CD4-positive, alpha-beta memory T cell (primary cell): Measurements from ENCODE around the gene MAD2L1. TPM values are rescaled to one million over a fixed set of nuclear protein-coding genes. Genes with fewer than 3 reads are reported as not detected.

Experiments used
- CTCF ChIA-PET: fragments of 350-600 bp; sonication (Branson Sonifier 250); formaldehyde crosslinking; loops from one replicate; lab custom pipeline; 2021; ENCODE audit warnings: inconsistent platforms; ENCODE audit not compliant: partially characterized antibody; lab: Charles Lee
- POLR2A ChIA-PET: fragments of 350-600 bp; sonication (Branson Sonifier 250); formaldehyde crosslinking; loops from one replicate; lab custom pipeline; 2021; ENCODE audit not compliant: partially characterized antibody; lab: Charles Lee
- DNase-seq, 5 donors: peaks; one replicate each; pipeline versions ENCODE4 v3.0.0 to v3.0.0-alpha.2; 2020 to 2022; ENCODE audit warnings: mixed read lengths in 1 of 5
- H3K27ac ChIP-seq: one replicate; pipeline ENCODE4 v1.7.0; 2013; ENCODE audit warnings: low read depth, low read length
- H3K27me3 ChIP-seq: 2 replicates; pipeline ENCODE4 v1.7.0; 2013; ENCODE audit warnings: mild to moderate bottlenecking, low read length, moderate library complexity; ENCODE audit not compliant: insufficient read depth
- H3K36me3 ChIP-seq: 2 replicates; pipeline ENCODE4 v1.7.0; 2013; ENCODE audit warnings: mild to moderate bottlenecking, low read length, moderate library complexity; ENCODE audit not compliant: insufficient read depth
- H3K4me1 ChIP-seq: 2 replicates; pipeline ENCODE4 v1.7.0; 2013; ENCODE audit warnings: mild to moderate bottlenecking, low read length, moderate library complexity; ENCODE audit not compliant: insufficient read depth
- H3K4me3 ChIP-seq, 2 donors: one replicate each; pipeline ENCODE4 v1.7.0; 2013; ENCODE audit warnings: low read length in 2 of 2, mild to moderate bottlenecking in 1 of 2
- H3K9me3 ChIP-seq, 2 donors: one replicate each; pipeline ENCODE4 v1.7.0; 2013; ENCODE audit warnings: low read length in 2 of 2, control low read depth in 1 of 2; ENCODE audit not compliant: control insufficient read depth in 1 of 2
- H3K27ac Mint-ChIP-seq, 7 donors: one replicate each; pipeline ENCODE4 v1.8.0; 2020 to 2021; ENCODE audit warnings: mixed read lengths in 7 of 7, mild to moderate bottlenecking in 6 of 7, inconsistent platforms in 3 of 7, moderate library complexity in 3 of 7
- H3K27me3 Mint-ChIP-seq, 2 donors: one replicate each; pipeline ENCODE4 v1.8.0; 2020 to 2021; ENCODE audit warnings: mixed read lengths in 2 of 2
- H3K36me3 Mint-ChIP-seq, 2 donors: one replicate each; pipeline ENCODE4 v1.8.0; 2020 to 2021; ENCODE audit warnings: mixed read lengths in 2 of 2, inconsistent platforms in 1 of 2, mild to moderate bottlenecking in 1 of 2
- H3K4me1 Mint-ChIP-seq, 4 donors: one replicate each; pipeline ENCODE4 v1.8.0; 2020 to 2021; ENCODE audit warnings: mixed read lengths in 4 of 4, mild to moderate bottlenecking in 1 of 4
- H3K4me3 Mint-ChIP-seq, 8 donors: one replicate each; pipeline ENCODE4 v1.8.0; 2020 to 2021; ENCODE audit warnings: mixed read lengths in 8 of 8, mild to moderate bottlenecking in 7 of 8, moderate library complexity in 6 of 8, inconsistent platforms in 3 of 8
- H3K9me3 Mint-ChIP-seq, 8 donors: one replicate each; pipeline ENCODE4 v1.8.0; 2020 to 2021; ENCODE audit warnings: mixed read lengths in 8 of 8, mild to moderate bottlenecking in 5 of 8, inconsistent platforms in 3 of 8, moderate library complexity in 1 of 8
- intact Hi-C: fragments of 100-400 bp; cut with micrococcal nuclease; formaldehyde crosslinking; loops from one replicate; pipeline ENCODE4 v1.15.1; 2023
- polyA plus RNA-seq, 2 donors: library from polyadenylated mRNA; unstranded; fragments of 300-500 nt; fragmentation: Illumina TruSeq; gene quantifications; one replicate each; pipeline ENCODE4 v1.2.3, GENCODE V29; 2021
- total RNA-seq, 2 experiments: library from RNA; stranded (reverse); gene quantifications; one replicate each; pipeline ENCODE4 v1.2.3, GENCODE V29; 2021

MAD2L1 gene
- total and polyA plus RNA-seq, 4 experiments from 2014 or later, result 8.0 to 24.3 (median 11.9) TPM

- H3K4me3 Mint-ChIP-seq, result no peak overlapping the region
- intact Hi-C loops, result no loop called here
Observed at GRCh38 chr4:120018786-120019185, 47.9 kb downstream of the MAD2L1 start.

DNA sequence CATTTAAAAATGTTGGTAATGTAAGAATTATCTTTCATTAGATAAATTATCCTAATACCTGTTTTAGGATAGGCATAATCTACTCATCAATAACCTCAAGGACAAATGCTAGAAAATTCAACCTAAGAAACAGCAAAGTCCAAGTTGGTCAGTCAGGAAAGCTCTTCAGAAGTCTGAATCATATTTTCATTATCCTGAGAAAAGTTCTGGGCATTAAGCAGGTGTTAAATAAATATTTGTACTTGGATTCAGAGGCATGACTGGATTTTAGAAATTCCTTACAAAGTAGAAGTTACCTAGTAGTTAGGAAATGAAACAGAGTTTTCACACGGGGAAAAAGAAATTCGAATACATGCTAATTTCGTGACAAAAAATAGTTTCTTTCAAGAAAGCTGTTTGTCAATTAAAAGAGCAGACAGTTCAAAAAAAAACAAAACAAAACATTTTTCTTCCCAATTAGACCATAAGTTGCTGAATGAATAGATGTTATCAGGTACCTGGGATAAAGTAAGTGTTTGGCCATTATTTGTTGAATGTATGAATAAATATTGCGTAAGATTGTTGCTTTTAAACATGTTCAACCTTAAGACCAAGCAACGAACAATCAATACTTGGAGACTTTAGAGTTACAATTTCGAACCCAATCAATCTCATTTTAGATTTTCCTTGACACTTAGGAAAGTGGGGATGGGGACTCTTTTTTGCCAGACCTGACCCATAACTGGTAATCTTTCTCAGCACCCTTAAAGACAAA is 48.5 kb downstream of the MAD2L1 start:
- Histone ChIP-seq H3K27ac (no peak overlapping the region), H3K36me3 (no peaks in the 10 kb centered on the region), H3K9me3 (no peaks in the 10 kb centered on the region), H3K27me3 (no peaks in the 10 kb centered on the region), H3K4me1 (no peaks in the 10 kb centered on the region), H3K4me3 (no peak overlapping the region)
- POLR2A ChIA-PET, result no interaction called here
- Mint-ChIP-seq H3K27ac (no peak overlapping the region), H3K27me3 (peaks cover 11 to 19% of the 10 kb centered on the region in 2 donors), H3K4me1 (no peaks in the 10 kb centered on the region), H3K9me3 (peaks cover 0 to 3% (median 0%) of the 10 kb centered on the region in 8 donors), H3K4me3 (no peak overlapping the region), H3K36me3 (no peaks in the 10 kb centered on the region)
- intact Hi-C loops, result no loop called here
- CTCF ChIA-PET, result interaction anchor here (1.2 kb wide), 1 partner anchor 8 kb away, joined by 3 read pairs; no protein-coding TSS in a partner anchor
- no peak for DNase-seq

More at GRCh38 chr4:120018786-120019185, 47.9 kb downstream of the MAD2L1 start:
- no peaks in the 10 kb centered on the region for H3K4me1 Mint-ChIP-seq
- CTCF ChIA-PET, result no interaction called here
- Histone ChIP-seq H3K9me3 (no peaks in the 10 kb centered on the region), H3K36me3 (no peaks in the 10 kb centered on the region), H3K27me3 (no peaks in the 10 kb centered on the region), H3K27ac (no peak overlapping the region), H3K4me1 (no peaks in the 10 kb centered on the region), H3K4me3 (no peak overlapping the region)
- H3K27ac Mint-ChIP-seq, result no peak overlapping the region
- POLR2A ChIA-PET, result no interaction called here
- no peak for DNase-seq
- H3K27me3 Mint-ChIP-seq, result peaks cover 9 to 19% of the 10 kb centered on the region in 2 donors
- no peaks in the 10 kb centered on the region for H3K36me3 Mint-ChIP-seq
- peaks cover 0 to 3% (median 0%) of the 10 kb centered on the region in 8 donors for H3K9me3 Mint-ChIP-seq

- no peak overlapping the region for H3K4me3 Mint-ChIP-seq
- H3K4me1 Mint-ChIP-seq, result no peaks in the 10 kb centered on the region
- H3K36me3 ChIP-seq, result no peaks in the 10 kb centered on the region
- DNase-seq, result no peak
- POLR2A ChIA-PET, result no interaction called here
- no peaks in the 10 kb centered on the region for H3K36me3 Mint-ChIP-seq
- H3K9me3 Mint-ChIP-seq, result peaks cover 0 to 5% (median 0%) of the 10 kb centered on the region in 8 donors
- H3K4me1 ChIP-seq, result no peaks in the 10 kb centered on the region
- H3K27me3 ChIP-seq, result no peaks in the 10 kb centered on the region
- peaks cover 7 to 12% of the 10 kb centered on the region in 2 donors for H3K27me3 Mint-ChIP-seq
- CTCF ChIA-PET, result no interaction called here
- no peaks in the 10 kb centered on the region for H3K9me3 ChIP-seq
- intact Hi-C loops, result no loop called here
- H3K27ac Mint-ChIP-seq, result no peak overlapping the region
- no peak overlapping the region for H3K27ac ChIP-seq
- no peak overlapping the region for H3K4me3 ChIP-seq
Observed at GRCh38 chr4:120011725-120012124, 54.9 kb downstream of the MAD2L1 start.

DNA sequence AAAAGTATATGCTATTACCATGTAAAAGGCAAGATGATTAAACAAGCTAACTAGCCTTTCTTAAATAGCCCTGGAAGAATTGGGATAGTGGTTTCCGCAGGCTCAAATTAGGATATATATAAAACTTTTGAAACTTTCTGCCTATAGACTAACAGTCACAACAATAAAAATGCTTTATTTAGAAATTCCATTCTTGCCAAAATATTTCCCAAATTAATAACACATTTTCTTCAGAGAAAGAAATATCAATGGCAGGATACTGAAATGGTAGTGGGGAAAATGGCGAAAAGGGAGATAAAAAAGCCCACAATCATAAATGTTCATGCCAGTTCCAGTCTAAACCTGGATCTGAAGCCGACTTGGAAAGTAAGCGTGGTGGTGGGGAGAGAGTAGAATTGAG is 56.0 kb downstream of the MAD2L1 start:
- H3K9me3 ChIP-seq, result no peaks in the 10 kb centered on the region
- no peak for DNase-seq
- H3K4me3 ChIP-seq, result no peak overlapping the region
- POLR2A ChIA-PET, result no interaction called here
- peaks cover 3 to 9% of the 10 kb centered on the region in 2 donors for H3K27me3 Mint-ChIP-seq
- CTCF ChIA-PET, result interaction anchor here (0.9 kb wide), 1 partner anchor 63 kb away, joined by 3 read pairs; no protein-coding TSS in a partner anchor
- no peaks in the 10 kb centered on the region for H3K4me1 Mint-ChIP-seq
- intact Hi-C loops, result no loop called here
- no peaks in the 10 kb centered on the region for H3K4me1 ChIP-seq
- no peak overlapping the region for H3K27ac ChIP-seq
- no peak overlapping the region for H3K4me3 Mint-ChIP-seq
- peaks cover 0 to 5% (median 0%) of the 10 kb centered on the region in 8 donors for H3K9me3 Mint-ChIP-seq
- no peaks in the 10 kb centered on the region for H3K36me3 Mint-ChIP-seq
- H3K27me3 ChIP-seq, result no peaks in the 10 kb centered on the region
- H3K36me3 ChIP-seq, result no peaks in the 10 kb centered on the region
- H3K27ac Mint-ChIP-seq, result no peak overlapping the region

GRCh38 chr4:120009731-120010130 is 56.9 kb downstream of the MAD2L1 start:
- H3K27me3 Mint-ChIP-seq, result peaks cover 1 to 5% of the 10 kb centered on the region in 2 donors
- H3K27ac Mint-ChIP-seq, result no peak overlapping the region
- DNase-seq, result no peak
- Histone ChIP-seq H3K4me3 (no peak overlapping the region), H3K27ac (no peak overlapping the region), H3K36me3 (no peaks in the 10 kb centered on the region), H3K9me3 (no peaks in the 10 kb centered on the region), H3K4me1 (no peaks in the 10 kb centered on the region), H3K27me3 (no peaks in the 10 kb centered on the region)
- ChIA-PET POLR2A (no interaction called here), CTCF (interaction anchor here (0.9 kb wide), 1 partner anchor 62 kb away, joined by 3 read pairs; no protein-coding TSS in a partner anchor)
- intact Hi-C loops, result no loop called here
- peaks cover 0 to 5% (median 0%) of the 10 kb centered on the region in 8 donors for H3K9me3 Mint-ChIP-seq
- H3K4me1 Mint-ChIP-seq, result no peaks in the 10 kb centered on the region
- no peaks in the 10 kb centered on the region for H3K36me3 Mint-ChIP-seq
- no peak overlapping the region for H3K4me3 Mint-ChIP-seq

GRCh38 chr4:120008957-120009356 is 57.7 kb downstream of the MAD2L1 start:
- Histone ChIP-seq H3K36me3 (no peaks in the 10 kb centered on the region), H3K9me3 (no peaks in the 10 kb centered on the region), H3K27me3 (no peaks in the 10 kb centered on the region), H3K4me3 (no peak overlapping the region), H3K27ac (no peak overlapping the region), H3K4me1 (no peaks in the 10 kb centered on the region)
- Mint-ChIP-seq H3K4me1 (no peaks in the 10 kb centered on the region), H3K36me3 (no peaks in the 10 kb centered on the region), H3K27me3 (peaks cover 1% of the 10 kb centered on the region in 2 donors), H3K27ac (no peak overlapping the region), H3K4me3 (no peak overlapping the region), H3K9me3 (peaks cover 0 to 7% (median 0%) of the 10 kb centered on the region in 8 donors)
- no peak for DNase-seq
- intact Hi-C loops, result no loop called here
- ChIA-PET CTCF (no interaction called here), POLR2A (no interaction called here)

- H3K27ac ChIP-seq, result no peak overlapping the region
- intact Hi-C loops, result no loop called here
- Mint-ChIP-seq H3K4me3 (no peak overlapping the region), H3K27me3 (peaks cover 0 to 1% of the 10 kb centered on the region in 2 donors), H3K36me3 (no peaks in the 10 kb centered on the region), H3K27ac (no peak overlapping the region), H3K9me3 (peaks cover 0 to 7% (median 0%) of the 10 kb centered on the region in 8 donors), H3K4me1 (no peaks in the 10 kb centered on the region)
- POLR2A ChIA-PET, result no interaction called here
- no peaks in the 10 kb centered on the region for H3K27me3 ChIP-seq
- H3K4me3 ChIP-seq, result no peak overlapping the region
- CTCF ChIA-PET, result no interaction called here
- no peaks in the 10 kb centered on the region for H3K36me3 ChIP-seq
- H3K9me3 ChIP-seq, result no peaks in the 10 kb centered on the region
- no peaks in the 10 kb centered on the region for H3K4me1 ChIP-seq
- no peak for DNase-seq
Observed at GRCh38 chr4:120007896-120008436, 58.7 kb downstream of the MAD2L1 start.
